ENCODE data around the gene MAST1.
"Not testable (repeated sequence)": the region's sequence is repeated elsewhere in the genome, so short reads cannot be mapped to it uniquely, and the experiment has no call there.

MAST1 gene

DNA sequence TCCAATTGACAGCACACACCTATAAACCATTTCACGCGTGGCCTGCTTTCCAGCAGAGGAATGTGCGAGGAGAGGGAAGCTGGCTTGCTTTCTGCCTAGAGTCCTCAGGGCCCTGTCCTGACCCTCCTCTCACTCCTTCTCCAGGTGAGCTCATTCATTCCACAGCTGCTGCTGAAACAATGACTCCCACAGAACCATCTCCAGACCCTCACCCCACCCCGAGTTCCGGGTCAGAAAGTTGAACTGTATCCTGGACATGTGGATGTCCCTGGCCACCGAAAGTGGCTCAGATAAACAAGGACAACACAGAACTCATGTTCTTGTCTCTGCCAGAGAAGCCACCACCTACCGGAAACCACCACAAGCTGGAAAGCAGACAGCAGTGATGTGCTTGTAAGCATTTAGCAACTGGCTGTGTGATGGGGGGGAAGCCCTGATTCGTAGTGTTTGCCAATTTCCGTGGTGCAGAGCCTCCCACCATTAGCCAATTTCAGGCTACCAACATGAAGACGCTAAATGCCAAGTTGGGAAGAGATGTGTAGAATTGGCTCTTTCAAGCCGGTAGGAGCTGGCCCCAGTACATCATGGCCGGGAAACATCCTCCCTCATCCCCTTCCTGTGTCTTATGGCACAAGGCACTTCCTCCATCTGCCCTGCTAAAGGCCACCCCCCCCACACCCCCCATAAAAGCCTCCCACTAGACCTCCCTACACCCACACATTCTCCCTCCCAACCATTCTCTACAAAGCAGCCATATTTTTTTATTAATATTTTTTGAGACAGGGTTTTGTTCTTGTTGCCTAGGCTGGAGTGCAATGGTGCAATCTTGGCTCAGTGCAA lies 75.8 kb downstream of the MAST1 start:
- Histone ChIP-seq H3K9me2 (ENCODE audit: low read depth, low read length) (no peaks in the 10 kb centered on the region), H3K36me3 (ENCODE audit: insufficient read depth, low read length) (no peaks in the 10 kb centered on the region), H3K27me3 (ENCODE audit: insufficient read depth, low read length) (no peaks in the 10 kb centered on the region), H4K20me1 (ENCODE audit: insufficient read depth, low read length) (no peaks in the 10 kb centered on the region), H3K9me3 (ENCODE audit: low read length) (no peaks in the 10 kb centered on the region), H3K4me3 (ENCODE audit: low read depth, low read length, poor library complexity, severe bottlenecking) (no peak overlapping the region), H3K4me1 (ENCODE audit: insufficient read depth, low read length, severe bottlenecking) (peaks cover 24% of the 10 kb centered on the region), H2AFZ (ENCODE audit: low read length) (peak overlapping the region; percentile 58; the same call in 1 of the 2 replicates), H3K4me2 (ENCODE audit: low read length) (peak overlapping the region; percentile 27; the same call in 1 of the 2 replicates), H3F3A (ENCODE audit: insufficient read depth, low read length) (no peaks in the 10 kb centered on the region), H3K9ac (ENCODE audit: low read length) (peak overlapping the region; percentile 26; the same call in 1 of the 2 replicates), H3K27ac (ENCODE audit: low read depth, low read length, poor library complexity, severe bottlenecking) (peak overlapping the region; percentile 53), H3K79me2 (ENCODE audit: insufficient read depth, low read length) (no peaks in the 10 kb centered on the region)
- no peak for TF ChIP-seq EZH2 (IDR thresholded peaks at IDR 0.05; ENCODE audit: borderline replicate concordance, low read length)
- TF ChIP-seq, protein P1, sequence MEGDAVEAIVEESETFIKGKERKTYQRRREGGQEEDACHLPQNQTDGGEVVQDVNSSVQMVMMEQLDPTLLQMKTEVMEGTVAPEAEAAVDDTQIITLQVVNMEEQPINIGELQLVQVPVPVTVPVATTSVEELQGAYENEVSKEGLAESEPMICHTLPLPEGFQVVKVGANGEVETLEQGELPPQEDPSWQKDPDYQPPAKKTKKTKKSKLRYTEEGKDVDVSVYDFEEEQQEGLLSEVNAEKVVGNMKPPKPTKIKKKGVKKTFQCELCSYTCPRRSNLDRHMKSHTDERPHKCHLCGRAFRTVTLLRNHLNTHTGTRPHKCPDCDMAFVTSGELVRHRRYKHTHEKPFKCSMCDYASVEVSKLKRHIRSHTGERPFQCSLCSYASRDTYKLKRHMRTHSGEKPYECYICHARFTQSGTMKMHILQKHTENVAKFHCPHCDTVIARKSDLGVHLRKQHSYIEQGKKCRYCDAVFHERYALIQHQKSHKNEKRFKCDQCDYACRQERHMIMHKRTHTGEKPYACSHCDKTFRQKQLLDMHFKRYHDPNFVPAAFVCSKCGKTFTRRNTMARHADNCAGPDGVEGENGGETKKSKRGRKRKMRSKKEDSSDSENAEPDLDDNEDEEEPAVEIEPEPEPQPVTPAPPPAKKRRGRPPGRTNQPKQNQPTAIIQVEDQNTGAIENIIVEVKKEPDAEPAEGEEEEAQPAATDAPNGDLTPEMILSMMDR (IDR thresholded peaks at IDR 0.05; ENCODE audit: low read length), result no peak

GRCh38 chr19:12915860-12916259 lies 77.5 kb downstream of the MAST1 start:
- not testable (repeated sequence) for H3K9ac ChIP-seq (ENCODE audit: low read length); H2AFZ ChIP-seq (ENCODE audit: low read length); H3K4me3 ChIP-seq (ENCODE audit: low read depth, low read length, poor library complexity, severe bottlenecking); H3K36me3 ChIP-seq (ENCODE audit: insufficient read depth, low read length); H3K9me2 ChIP-seq (ENCODE audit: low read depth, low read length); H3K4me2 ChIP-seq (ENCODE audit: low read length); H3K27ac ChIP-seq (ENCODE audit: low read depth, low read length, poor library complexity, severe bottlenecking); H3F3A ChIP-seq (ENCODE audit: insufficient read depth, low read length); H3K27me3 ChIP-seq (ENCODE audit: insufficient read depth, low read length); H3K79me2 ChIP-seq (ENCODE audit: insufficient read depth, low read length); H4K20me1 ChIP-seq (ENCODE audit: insufficient read depth, low read length); H3K9me3 ChIP-seq (ENCODE audit: low read length)
- peaks cover 28% of the 10 kb centered on the region for H3K4me1 ChIP-seq (ENCODE audit: insufficient read depth, low read length, severe bottlenecking)

DNA sequence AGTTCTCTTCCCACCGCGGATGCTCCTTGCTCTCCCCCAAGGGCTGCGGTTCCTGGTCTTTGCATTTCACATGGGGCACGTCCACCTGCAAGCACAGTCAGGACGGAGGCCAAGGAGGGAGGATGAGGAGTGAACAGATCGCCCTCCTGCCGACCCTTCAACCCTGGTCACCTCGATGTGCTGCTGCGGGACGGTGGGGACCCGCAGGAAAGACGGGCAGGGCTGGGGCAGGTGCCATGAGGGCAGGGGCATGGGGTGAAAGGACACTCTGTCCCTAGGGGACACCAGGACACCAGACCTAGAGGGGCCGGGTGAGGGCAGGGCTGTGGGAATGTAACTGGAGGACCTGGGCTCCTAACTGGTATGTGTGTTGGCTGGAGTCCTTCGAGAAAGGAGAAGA lies 79.9 kb downstream of the MAST1 start:
- Histone ChIP-seq H3K9ac (ENCODE audit: low read length) (no peak overlapping the region), H2AFZ (ENCODE audit: low read length) (no peak overlapping the region), H3K4me2 (ENCODE audit: low read length) (no peak overlapping the region), H3K27me3 (ENCODE audit: insufficient read depth, low read length) (no peaks in the 10 kb centered on the region), H3K9me3 (ENCODE audit: low read length) (no peaks in the 10 kb centered on the region), H3K9me2 (ENCODE audit: low read depth, low read length) (no peaks in the 10 kb centered on the region), H4K20me1 (ENCODE audit: insufficient read depth, low read length) (no peaks in the 10 kb centered on the region), H3K36me3 (ENCODE audit: insufficient read depth, low read length) (peaks cover 13% of the 10 kb centered on the region), H3K4me1 (ENCODE audit: insufficient read depth, low read length, severe bottlenecking) (peaks cover 24% of the 10 kb centered on the region), H3K4me3 (ENCODE audit: low read depth, low read length, poor library complexity, severe bottlenecking) (no peak overlapping the region), H3F3A (ENCODE audit: insufficient read depth, low read length) (peaks cover 9% of the 10 kb centered on the region), H3K27ac (ENCODE audit: low read depth, low read length, poor library complexity, severe bottlenecking) (no peak overlapping the region), H3K79me2 (ENCODE audit: insufficient read depth, low read length) (no peaks in the 10 kb centered on the region)
- no peak for TF ChIP-seq EZH2 (IDR thresholded peaks at IDR 0.05; ENCODE audit: borderline replicate concordance, low read length)
- TF ChIP-seq, protein P1 (IDR thresholded peaks at IDR 0.05; ENCODE audit: low read length), result no peak

- Histone ChIP-seq H3K4me2 (ENCODE audit: low read length) (no peak overlapping the region), H3K4me1 (ENCODE audit: insufficient read depth, low read length, severe bottlenecking) (peaks cover 11% of the 10 kb centered on the region), H3K36me3 (ENCODE audit: insufficient read depth, low read length) (peaks cover 41% of the 10 kb centered on the region), H4K20me1 (ENCODE audit: insufficient read depth, low read length) (no peaks in the 10 kb centered on the region), H3K9me3 (ENCODE audit: low read length) (no peaks in the 10 kb centered on the region), H3K27me3 (ENCODE audit: insufficient read depth, low read length) (no peaks in the 10 kb centered on the region), H3K9ac (ENCODE audit: low read length) (no peak overlapping the region), H2AFZ (ENCODE audit: low read length) (no peak overlapping the region), H3F3A (ENCODE audit: insufficient read depth, low read length) (peaks cover 9% of the 10 kb centered on the region), H3K27ac (ENCODE audit: low read depth, low read length, poor library complexity, severe bottlenecking) (peak overlapping the region; percentile 49), H3K79me2 (ENCODE audit: insufficient read depth, low read length) (no peaks in the 10 kb centered on the region), H3K9me2 (ENCODE audit: low read depth, low read length) (no peaks in the 10 kb centered on the region), H3K4me3 (ENCODE audit: low read depth, low read length, poor library complexity, severe bottlenecking) (no peak overlapping the region)
- TF ChIP-seq EZH2 (IDR thresholded peaks at IDR 0.05; ENCODE audit: borderline replicate concordance, low read length), result no peak
- TF ChIP-seq, protein P1 (IDR thresholded peaks at IDR 0.05; ENCODE audit: low read length), result no peak
Observed at GRCh38 chr19:12921047-12921446, 82.7 kb downstream of the MAST1 start.

Measured in OCI-LY1 (cell line).